Activated CD4-positive, alpha-beta T cell treated with anti-CD3 and anti-CD28 coated beads, Interleukin-2, amount 50 U/mL, for 16 hours (primary cell): ENCODE results near the gene IFT122.

Experiments used
- DNase-seq: peaks from one replicate; pipeline ENCODE4 v3.0.0-alpha.2; 2020

IFT122 gene

DNA sequence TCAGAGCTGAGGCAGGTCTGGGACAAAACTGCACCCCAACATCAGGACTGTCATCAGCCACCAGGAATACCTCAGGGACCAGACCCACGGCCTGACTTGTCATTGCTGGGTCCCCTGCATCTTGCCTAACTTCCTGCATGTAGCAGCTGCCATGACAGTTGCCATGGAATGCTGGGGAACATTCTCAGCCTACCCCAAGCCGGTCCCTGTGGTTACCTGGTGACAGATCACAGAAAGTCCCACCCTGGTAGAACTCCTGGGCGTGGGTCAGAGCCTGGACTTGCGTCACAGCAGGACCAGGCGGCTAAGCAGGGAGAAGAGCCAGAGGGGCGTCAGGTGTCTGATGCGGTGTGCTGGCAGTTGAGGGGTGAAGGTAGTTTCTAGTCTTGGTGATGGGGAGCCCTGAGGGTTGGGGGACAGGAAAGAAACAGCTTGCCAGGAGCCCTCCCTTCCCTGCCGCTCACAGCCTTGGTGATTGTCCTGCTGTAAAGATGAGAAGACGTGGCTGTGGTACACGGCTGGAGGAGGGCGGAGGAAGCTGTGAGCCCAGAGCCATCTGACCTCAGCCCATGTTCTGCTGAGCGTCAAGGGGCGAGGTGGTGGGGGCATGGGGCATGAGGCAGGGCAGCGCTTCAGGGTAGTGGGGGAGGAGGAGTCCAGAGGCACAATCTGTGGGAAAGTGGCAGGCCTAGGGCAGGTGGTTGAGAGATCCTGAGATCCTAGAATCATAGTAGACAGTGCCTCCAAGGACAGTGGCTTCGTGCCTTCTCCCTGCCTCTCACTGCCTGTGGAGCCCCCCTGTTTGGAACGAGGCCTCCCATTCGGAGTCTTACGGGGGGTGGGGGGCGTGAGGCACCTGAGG, 108.3 kb downstream of the IFT122 start:
- DNase-seq, result no peak

GRCh38 chr3:129549006-129549800, 109.2 kb downstream of the IFT122 start:
- no peak for DNase-seq

- no peak for DNase-seq
Observed at GRCh38 chr3:129549805-129550204, 109.8 kb downstream of the IFT122 start.

- DNase-seq, result no peak
Observed at GRCh38 chr3:129552287-129553050, 112.4 kb downstream of the IFT122 start.

GRCh38 chr3:129553171-129553570, 113.1 kb downstream of the IFT122 start:
- DNase-seq, result no peak

GRCh38 chr3:129553719-129554118, 113.7 kb downstream of the IFT122 start:
- no peak for DNase-seq

GRCh38 chr3:129554356-129555152, 114.5 kb downstream of the IFT122 start:
- DNase-seq, result no peak

- DNase-seq, result no peak
Observed at GRCh38 chr3:129555153-129555550, 115.1 kb downstream of the IFT122 start.

GRCh38 chr3:129555616-129556357, 115.8 kb downstream of the IFT122 start:
- DNase-seq, result no peak

DNA sequence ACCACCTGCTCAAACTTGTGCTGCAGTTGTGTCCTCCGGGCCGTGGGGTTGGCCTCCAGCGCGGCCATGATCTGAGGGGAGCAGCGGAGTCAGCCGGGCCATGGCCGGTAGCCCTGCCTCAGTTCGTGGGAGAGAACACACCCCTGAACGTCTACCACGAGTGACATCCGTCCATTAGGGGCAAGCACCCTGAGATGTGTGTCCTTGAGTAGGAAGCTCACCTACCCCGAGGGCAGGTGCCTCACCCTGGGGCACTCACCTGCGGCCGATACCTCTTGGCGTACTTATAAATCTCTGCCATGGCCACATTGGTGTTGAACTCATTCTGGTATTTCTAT, 116.3 kb downstream of the IFT122 start:
- DNase-seq, result no peak

GRCh38 chr3:129556890-129557547, 117.0 kb downstream of the IFT122 start:
- no peak for DNase-seq

- DNase-seq, result no peak
Observed at GRCh38 chr3:129557548-129557894, 117.5 kb downstream of the IFT122 start.

GRCh38 chr3:129558081-129558771, 118.2 kb downstream of the IFT122 start:
- DNase-seq, result no peak

DNA sequence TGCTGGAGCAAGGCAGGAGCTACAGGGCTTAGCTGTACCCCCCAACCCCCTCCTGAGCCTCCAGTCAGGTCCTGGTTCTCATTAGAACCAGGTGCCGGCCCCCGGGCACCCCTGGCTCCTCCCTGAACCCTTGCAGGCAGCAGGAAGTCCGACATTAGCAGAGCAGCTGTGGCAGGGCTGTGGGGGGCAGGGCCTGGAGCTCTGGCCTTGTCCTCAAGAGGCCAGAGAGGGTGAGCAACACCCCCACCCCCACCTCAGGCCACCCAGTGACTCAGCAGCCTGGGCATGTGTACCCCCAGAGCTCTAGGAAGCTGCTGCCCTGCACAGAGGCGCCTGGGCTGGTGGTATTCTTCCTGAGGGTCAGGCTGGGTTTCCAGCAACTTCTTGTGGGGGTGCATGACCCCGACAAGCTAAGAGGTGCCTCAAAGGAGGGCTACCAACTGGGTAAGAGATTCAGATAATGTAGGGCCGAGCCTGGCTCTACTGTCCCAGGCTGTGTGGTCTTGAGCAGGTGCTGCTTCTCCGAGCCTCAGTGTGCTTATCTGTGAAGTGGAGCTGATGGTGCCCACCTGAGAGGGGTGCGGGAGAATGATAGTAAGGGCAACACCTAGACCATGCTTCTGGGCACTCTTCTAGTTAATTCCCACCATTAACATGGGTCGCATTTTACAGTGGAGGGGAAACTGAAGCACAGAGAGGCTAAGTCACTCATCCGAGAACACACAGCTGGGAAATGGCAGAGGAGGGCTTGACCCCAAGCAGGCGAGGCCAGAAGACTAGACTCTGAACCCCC, 118.9 kb downstream of the IFT122 start:
- no peak for DNase-seq

DNA sequence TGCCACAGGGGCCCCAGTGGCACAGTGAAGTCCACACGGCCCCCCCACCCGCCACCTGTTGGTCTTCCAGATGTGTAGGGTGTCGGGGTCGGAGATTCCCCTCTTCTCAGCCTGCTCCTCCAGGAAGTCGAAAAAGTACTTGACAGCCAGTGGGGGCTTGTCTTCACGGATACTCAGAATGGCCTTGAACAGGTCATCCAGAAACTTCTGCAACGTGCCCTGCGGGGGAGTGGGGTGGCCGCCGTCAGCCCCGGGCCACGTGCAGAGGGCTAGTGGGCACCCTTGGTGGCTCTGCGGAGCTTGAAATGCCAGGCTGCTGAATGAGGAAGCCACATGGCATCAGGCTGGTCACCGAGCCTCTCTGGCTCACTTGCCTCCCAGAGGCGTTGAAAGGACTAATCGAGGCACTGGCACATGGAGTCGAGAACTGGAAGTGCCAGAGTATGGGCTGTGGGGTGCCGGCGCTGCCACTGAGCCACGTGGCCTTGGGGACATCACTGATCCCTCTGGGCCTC, 119.6 kb downstream of the IFT122 start:
- DNase-seq, result no peak

DNA sequence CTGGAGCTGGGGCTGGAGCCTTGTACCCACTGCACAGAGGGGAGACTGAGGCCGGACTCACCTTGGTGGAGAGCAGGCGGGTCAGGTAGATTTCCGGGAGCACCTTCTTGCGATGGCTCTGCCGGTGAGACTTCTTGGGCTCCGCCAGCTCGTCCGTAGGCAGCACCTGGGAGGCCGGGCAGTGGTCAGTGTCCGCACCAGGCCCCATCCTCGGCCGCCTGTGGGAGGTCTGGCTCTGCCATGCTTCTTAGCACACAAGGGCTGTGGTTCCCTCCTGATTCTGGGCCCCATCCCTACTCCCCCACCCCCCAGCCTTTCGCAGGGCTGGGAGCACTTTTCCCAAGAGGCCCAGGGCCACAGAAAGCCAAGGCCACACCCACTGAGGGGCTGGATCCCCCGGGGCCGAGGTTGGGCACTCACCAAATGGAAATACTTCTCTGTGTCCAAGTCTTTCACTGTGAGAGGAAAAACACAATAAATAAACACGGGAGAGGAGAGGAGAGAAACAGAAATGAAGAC, 120.3 kb downstream of the IFT122 start:
- DNase-seq, result no peak

GRCh38 chr3:129560911-129561594, 121.0 kb downstream of the IFT122 start:
- DNase-seq, result no peak

DNA sequence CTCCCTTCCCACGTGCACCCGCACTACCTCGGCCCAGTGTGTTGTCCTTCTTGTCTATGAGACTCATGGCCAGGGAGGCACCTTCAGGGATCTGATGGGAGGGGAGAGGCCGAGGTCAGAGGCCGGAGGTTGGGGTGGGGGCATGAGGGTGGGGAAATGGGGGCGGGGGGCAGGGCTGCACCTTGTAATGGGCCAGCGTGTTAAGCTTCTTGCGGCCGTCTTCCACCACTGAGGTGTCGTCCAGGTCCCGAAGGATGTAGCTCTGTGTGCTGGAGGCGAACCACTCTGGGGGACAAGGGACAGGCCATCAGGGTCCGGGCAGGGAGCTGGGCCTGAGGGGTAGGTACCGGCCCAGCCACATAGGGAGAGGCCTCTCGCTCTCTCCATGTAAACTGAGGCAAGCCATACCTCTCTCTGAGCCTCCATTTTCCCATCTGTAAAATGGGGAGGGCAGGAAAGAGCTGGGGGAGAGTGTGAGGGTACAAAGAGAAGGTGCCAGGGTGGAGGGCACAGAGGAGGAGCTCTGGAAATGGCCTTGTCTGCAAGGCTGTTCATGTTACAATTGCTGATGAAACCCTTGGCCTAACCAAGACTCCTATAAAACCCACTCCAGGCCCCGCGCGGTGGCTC, 121.7 kb downstream of the IFT122 start:
- DNase-seq, result no peak
